Measurements from ENCODE around the gene ARHGEF7. TPM values are rescaled to one million over a fixed set of nuclear protein-coding genes. Genes with fewer than 3 reads are reported as not detected.
A peak's percentile ranks its signal among the peaks of the same experiment; 100 is the strongest.

ARHGEF7 gene
- total RNA-seq, 3 donors from 2014 or later (not counting 1 experiment from before 2014, with no cell fraction given) = 99.9 to 135 (median 105) TPM

- no peaks in the 10 kb centered on the region for H3K9me3 ChIP-seq (ENCODE audit: control insufficient read depth, insufficient read depth, low read length)
- 48% methylated on average over 6 of the region's 7 CpGs for WGBS (ENCODE audit: insufficient coverage)
- H3K4me3 ChIP-seq (ENCODE audit: low read length) = no peak overlapping the region
- H3K27ac Mint-ChIP-seq = no peak overlapping the region
- no peaks in the 10 kb centered on the region for H3K27me3 ChIP-seq (ENCODE audit: control insufficient read depth, insufficient read depth, low read length)
- H3K4me1 ChIP-seq (ENCODE audit: control insufficient read depth, insufficient read depth, low read length) = no peaks in the 10 kb centered on the region
- H3K4me3 Mint-ChIP-seq = no peak overlapping the region
- H3K9me3 Mint-ChIP-seq = peaks cover 0 to 7% of the 10 kb centered on the region in 2 donors
- no peak for TF ChIP-seq CTCF (IDR thresholded peaks at IDR 0.05)
- ATAC-seq = peak in 2 of 3 donors; percentile 75 to 81
- no peaks in the 10 kb centered on the region for H3K36me3 ChIP-seq (ENCODE audit: control insufficient read depth, insufficient read depth, low read length)
- peaks cover 17% of the 10 kb centered on the region for H3K36me3 Mint-ChIP-seq
- intact Hi-C loops (cut with micrococcal nuclease) = no loop called here
- H3K27me3 Mint-ChIP-seq (ENCODE audit: low read depth in 2 of 2) = peaks cover 24 to 26% of the 10 kb centered on the region in 2 donors
- DNase-seq = peak in 1 of 2 donors; percentile 15
- no peak overlapping the region for H3K27ac ChIP-seq (ENCODE audit: low read length)
- peaks cover 4 to 19% of the 10 kb centered on the region in 2 donors for H3K4me1 Mint-ChIP-seq
Observed at GRCh38 chr13:111354789-111355188, 239.7 kb downstream of the ARHGEF7 start.

Other genes with a start within 250 kb of the ARHGEF7 start
- 100 to 1,000 TPM; 173 to 221 (median 185) TPM for gene ANKRD10, start 200.2 kb upstream of the ARHGEF7 start, total RNA-seq
- not detected for gene TEX29, start 205.3 kb downstream of the ARHGEF7 start, total RNA-seq

Data from natural killer cell (primary cell).